HG03108 (cell line): ENCODE data around the gene TLCD3B.

Experiments
- ATAC-seq: cut with Tn5 transposase; IDR thresholded peaks from one replicate; pipeline ENCODE4 v1.9.1; 2021; ENCODE audit warnings: moderate library complexity; ENCODE audit not compliant: unreplicated experiment

The TLCD3B gene

GRCh38 chr16:30006659-30007377, 24.3 kb downstream of the TLCD3B start:
- no peak for ATAC-seq

DNA sequence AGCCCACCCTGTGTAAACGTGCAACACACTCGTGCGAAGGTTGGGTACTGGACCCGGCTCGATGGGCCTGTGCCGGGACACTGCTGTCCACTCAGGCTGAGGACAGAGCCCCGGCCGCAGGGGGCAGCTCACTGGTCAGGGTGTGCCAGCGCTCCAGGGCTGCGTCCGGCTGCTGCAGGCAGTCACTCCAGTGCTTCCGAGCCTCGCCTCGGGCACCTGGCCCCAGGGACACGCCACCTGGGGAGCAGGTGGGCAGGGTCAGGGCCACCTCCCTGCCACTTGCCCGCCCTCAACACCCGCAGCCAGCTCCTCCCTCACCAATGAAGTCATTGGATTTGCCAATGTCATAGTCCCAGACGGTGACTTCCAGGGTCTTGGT, 25.0 kb downstream of the TLCD3B start:
- ATAC-seq: no peak

DNA sequence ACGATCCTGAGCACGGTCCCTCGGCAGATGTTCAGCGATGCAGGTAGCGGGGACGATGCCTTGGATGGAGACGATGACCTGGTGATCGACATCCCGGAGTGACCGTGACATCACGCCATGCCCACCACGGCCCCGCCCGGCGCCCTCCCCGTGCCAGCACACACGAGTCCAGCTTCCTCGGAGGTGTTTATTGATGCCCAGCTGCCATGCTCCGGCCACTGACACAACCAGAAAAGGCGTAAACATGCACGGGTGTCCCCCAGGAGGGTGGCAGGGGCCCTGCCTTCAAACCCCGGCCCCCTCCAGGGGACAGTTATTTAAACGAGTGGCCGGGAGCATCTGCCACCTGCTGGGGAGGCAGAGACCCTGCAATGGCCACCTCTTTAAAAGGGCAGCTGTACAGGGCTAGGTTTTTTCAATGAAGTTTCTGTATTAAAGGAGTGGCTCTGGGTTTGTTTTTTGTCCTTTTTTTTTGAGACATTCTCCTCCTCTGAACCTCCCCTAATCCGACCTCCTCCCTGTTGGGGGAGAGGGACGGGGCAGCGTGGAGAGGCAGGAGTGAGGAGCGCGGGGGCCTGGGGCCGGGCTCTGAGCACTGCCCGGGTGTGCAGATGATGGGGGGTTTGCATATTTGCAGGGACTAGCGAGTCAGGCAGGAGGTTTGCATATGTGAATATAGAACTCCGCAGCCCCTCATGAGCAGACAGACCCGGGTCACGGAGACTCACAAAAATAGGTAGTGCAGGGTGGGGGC, 25.6 kb downstream of the TLCD3B start:
- ATAC-seq: no peak

GRCh38 chr16:30004811-30005242, 26.2 kb downstream of the TLCD3B start:
- no peak for ATAC-seq

DNA sequence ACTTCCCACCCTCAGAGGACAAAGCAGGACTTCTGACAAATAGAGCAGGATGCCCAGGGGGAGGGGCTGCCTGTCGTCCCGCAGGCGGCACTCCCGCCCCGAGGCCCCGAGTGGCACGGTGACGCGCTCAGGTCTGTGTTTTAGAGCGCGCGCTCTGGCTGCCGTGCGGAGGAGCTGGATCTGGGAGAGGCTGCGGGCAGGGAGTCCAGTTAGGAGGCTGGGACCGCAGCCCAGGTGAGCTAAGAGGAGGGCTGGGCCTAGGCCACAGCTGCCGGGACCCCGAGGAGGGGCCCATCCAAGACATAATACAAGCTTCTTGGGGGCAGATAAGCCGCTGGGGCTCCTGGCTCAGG, 26.7 kb downstream of the TLCD3B start:
- no peak for ATAC-seq

DNA sequence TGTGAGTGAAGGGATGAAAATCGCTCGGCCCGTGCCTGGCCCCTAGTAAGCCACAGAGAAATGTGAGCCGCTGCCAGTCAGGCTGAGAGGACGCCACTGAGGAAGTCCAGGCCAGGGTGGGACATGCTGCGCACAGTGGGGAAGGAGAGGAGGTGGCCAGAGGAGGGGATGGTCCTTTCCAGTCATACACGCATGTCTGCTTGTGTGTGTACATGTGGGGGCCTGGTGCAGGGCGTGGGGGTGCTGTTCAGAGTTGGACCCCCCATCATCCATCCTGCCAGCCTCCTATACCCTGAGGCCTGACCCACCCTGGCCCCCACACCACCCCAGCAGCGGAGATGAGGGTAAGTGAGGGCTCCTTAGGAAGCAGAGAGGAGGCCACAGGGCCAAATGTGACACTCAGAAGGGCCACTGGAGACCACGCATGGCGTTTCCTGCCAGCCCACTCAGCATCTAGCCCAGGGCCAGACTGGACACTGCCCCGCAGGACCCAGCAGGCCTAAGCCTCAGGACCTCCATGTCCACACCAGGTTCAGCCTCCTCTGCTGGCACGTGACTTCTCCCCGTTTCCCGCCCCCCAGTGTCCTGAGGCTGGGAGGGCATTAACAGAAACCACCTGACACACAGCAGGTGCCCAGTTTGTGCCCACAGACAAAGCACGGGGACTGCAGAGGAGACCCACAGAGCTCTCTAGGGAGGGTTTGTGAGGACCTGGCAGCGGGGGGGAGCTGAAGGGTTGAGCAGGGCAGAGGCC, 27.2 kb downstream of the TLCD3B start:
- ATAC-seq: no peak

DNA sequence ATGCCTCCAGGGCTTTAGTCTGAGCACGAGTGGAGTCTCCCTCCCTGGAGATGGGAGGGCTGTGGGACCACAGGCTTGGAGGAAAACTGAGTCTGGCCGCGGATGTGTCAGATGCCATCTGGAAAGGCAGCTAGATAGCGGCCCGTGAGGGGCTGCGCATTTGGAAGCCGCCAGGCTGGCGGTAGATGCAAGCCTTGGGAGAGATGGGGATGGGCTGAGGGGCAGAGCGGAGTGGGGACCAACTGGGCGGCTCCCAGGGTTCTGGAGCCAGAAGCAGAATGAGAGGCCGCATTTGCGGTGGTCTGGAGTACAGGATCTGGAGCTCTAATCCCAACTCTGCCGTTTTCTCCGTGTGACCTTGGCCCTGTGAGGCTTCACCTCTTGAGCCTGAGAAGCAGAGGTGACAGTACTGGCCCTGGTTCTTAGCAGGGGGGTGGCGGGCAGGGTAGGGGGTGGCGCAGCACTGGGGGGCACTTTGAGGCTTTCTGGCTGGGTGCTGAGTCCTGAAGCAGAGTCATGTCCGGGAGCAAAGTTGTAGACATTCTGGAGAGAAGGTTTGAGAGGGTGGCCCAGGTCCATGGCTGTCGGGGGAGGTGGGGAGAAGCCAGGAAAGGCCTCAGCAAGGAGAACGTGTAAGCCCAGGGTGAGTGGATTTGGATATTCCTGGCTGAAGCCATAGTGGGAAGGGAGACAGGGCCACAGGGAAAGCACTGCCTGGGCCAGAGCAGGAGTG, 28.3 kb downstream of the TLCD3B start:
- ATAC-seq: no peak

DNA sequence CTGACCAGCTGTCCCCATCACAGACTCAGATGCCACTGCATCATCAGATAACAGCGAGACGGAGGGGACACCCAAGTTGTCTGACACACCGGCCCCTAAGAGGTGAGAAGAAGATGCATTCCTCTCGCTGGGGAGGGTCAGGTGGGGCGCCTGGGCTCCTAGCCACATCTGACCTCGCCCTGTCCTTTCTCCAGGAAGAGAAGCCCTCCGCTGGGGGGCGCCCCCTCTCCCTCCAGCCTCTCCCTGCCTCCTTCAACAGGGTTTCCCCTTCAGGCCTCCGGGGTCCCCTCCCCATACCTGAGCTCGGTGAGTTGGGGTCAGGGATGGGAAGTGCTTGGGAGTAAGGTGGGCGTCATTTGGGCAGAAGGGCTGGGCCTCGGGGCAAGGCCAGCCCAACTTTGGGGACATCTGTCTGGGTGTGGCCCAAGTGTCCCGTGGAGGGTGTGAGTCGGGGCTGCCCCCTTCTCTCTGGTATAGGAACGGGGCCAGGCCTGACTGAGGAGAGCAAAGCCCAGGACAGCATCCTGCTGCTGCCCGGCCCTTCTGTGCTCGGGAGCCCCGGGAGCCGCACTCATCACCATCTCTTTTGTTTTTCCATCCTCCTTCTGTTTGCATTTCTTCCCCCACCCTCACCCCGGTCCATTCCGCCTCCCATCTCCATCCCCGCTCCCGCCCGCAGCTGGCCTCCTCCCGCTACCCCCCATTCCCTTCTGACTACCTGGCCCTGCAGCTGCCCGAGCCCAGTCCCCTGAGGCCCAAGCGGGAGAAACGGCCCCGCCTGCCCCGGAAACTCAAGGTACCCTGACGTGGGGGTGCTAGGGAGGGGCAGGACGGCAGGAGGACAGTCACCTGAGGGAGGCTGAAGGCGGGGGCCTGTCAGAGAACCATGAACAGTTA, 30.1 kb downstream of the TLCD3B start:
- ATAC-seq: no peak

- ATAC-seq: no peak
These were observed 31.5 kb downstream of the TLCD3B start for GRCh38 chr16:29999605-30000004.

DNA sequence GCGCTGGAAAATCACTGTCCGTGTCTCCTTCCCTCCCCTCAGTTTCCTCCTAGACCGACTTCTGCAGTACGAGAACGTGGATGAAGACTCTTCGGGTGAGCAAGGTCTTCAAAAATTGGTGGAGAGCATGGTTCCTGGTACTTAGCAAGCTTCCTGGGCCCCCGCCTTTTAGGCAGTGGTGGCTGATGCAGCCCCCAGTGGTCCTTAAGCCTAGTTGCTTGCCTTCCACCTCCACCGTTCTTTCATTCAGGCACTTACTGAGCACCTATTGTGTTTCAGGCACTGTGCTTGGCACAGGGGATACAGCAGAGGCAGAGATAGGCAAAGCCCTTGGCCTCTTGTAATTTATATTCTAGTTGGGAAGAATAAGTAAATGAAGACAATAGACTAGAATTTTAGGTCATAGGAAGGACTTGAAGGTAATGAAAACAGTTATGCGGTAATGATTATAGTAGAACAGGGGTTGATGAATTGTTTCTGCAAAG, 34.3 kb downstream of the TLCD3B start:
- no peak for ATAC-seq

DNA sequence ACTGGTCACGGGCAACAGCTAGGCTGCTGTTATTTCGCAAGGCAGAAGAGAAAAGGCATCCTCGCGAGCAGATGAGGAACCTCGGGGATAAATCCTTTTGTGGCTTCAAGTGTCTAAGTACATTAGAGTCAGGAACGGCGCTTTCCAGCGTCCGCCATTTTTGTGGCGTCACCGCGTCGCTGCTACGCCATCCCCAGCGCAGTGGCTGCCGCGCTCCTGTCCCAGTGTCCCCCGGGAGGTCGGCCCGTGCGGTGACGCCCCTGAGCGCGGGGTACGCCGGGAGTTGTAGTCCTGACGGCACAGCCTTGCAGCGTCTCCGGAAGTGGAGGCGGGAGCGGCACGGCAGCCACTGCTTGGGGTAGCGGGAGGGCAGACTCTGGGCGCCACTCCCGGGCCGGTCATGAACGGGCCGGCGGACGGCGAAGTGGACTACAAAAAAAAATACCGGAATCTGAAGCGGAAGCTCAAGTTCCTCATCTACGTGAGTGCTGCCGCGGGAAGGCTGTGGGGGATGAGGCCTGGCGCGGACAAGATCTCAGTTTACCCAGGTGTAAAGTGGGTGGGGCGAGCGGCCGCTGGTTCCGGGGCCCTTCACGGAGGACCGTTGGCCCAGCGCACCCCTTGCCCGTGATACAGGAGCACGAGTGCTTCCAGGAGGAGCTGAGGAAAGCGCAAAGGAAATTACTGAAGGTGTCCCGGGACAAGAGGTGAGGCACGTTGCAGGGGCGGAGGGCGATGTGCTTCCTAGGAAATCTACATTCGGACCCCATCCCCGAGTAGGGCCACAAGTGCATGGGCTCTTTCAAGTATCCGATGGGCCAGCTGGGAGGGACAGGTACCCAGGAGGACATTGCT, 34.9 kb downstream of the TLCD3B start, which contains the start of gene INO80E:
Gene INO80E (plus strand): TSS at position 331 of the 855 bp plus-strand sequence. CDS start 70 bp downstream, at position 401.
- peak; percentile 90 for ATAC-seq

DNA sequence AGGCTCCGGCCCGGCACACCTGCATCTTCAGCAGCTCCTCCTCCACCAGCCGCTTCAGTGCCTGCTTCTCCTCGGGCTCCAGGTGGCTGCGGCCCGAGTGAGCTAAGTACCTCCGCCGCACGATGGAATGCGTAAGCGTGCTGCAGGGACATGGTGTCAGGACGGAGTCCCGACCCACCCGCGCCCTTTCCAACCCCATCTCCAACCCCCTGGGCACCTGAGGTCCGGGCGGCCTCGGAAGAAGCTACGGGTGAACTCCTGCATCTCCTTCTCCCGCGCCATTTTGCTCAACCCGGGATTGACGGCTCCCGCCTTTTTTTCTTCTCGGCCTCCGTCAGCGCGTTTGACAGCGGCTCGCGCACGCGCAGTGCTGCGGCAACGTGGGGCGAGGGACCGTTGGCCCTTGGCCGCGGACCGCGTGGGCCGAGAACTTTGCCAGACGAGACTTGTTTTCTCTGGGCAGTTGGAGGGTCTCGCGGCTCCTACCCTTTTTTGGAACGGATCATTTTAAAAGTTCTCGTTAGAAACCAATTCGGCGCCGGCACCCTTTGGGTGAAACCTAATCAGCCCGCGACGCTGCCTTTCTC, 35.7 kb downstream of the TLCD3B start, which contains the start of gene HIRIP3:
Gene HIRIP3 (minus strand): TSS at position 294 of the 587 bp plus-strand sequence. CDS start 12 bp downstream, at position 282.
- peak; percentile 33 for ATAC-seq

- peak; percentile 22 for ATAC-seq
These were observed 36.3 kb downstream of the TLCD3B start for GRCh38 chr16:29994600-29995323.

GRCh38 chr16:29993903-29994599, 37.0 kb downstream of the TLCD3B start:
- ATAC-seq: no peak

DNA sequence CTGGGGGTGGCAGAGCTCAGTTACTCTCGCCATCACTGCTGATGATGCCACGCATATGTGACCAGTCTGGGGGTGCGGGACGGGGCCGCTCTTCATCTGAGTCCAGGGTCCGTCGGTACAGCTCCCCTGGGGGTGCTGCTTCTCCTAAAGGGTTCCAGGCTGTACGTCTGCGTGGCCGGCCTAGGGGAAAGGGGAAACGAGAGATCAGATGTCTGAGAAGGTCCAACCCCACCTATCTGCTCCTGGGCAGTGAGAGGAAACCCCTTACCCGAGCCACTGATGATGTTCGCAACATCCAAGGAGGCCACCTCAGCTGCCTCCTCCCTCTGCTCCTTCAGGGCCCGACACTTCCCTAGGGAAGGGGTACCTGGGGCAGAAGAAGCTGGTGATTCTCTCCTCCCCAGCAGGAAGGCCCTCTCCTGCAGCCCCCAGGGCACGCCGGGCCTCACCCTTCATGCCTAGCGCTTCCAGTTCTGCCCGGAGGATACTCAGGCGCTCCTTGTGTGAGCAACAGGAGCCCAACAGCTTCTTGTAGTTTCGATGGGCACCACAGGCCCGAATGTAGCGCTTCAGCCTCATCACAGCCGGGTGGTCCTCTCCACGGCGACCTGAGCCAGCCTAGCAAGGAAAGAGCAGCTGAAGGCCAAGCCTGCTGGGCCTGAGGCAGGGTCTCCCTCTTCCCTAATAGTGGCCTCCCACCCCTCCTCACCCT, 37.7 kb downstream of the TLCD3B start:
- ATAC-seq: no peak

DNA sequence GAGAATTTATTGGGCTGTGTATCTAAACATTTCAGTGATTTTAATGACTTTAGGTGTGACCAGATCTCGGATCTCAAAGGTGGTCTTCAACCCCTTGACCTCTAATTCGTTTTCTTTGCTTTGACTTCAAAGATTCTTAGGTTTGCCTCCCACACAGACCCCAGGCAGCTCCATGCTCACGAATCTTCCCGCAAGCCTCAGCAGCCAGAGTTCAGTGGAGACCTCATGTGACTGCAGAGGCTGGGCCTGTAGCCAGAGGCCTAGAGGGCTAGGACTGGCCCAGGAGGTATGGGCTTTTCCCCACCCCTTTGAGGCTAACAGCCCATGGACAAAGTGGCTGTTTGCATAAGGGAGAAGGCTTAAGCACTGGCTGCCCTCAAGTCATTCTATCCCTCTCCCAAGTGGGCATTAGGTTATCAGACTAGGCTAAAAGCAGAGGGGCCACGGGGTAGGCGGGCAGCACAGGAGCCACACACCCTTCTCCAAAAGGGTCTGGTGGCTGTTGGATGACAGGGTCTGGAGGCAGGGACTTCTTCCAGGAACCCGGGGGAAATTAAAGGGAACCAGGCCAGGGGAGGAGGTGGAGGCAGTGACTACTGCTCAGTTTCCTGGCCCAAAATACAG, 38.6 kb downstream of the TLCD3B start:
- no peak for ATAC-seq
